NCI-H1417 (cell line): Measurements from ENCODE around the gene SLC31A2.
"Not testable (repeated sequence)": the region's sequence is repeated elsewhere in the genome, so short reads cannot be mapped to it uniquely, and the experiment has no call there.

Source experiments
- DNase-seq, 3 experiments: peaks; one replicate each; lab custom pipeline; 2025; lab: John Stamatoyannopoulos, UW

The SLC31A2 gene, protein sequence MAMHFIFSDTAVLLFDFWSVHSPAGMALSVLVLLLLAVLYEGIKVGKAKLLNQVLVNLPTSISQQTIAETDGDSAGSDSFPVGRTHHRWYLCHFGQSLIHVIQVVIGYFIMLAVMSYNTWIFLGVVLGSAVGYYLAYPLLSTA

DNA sequence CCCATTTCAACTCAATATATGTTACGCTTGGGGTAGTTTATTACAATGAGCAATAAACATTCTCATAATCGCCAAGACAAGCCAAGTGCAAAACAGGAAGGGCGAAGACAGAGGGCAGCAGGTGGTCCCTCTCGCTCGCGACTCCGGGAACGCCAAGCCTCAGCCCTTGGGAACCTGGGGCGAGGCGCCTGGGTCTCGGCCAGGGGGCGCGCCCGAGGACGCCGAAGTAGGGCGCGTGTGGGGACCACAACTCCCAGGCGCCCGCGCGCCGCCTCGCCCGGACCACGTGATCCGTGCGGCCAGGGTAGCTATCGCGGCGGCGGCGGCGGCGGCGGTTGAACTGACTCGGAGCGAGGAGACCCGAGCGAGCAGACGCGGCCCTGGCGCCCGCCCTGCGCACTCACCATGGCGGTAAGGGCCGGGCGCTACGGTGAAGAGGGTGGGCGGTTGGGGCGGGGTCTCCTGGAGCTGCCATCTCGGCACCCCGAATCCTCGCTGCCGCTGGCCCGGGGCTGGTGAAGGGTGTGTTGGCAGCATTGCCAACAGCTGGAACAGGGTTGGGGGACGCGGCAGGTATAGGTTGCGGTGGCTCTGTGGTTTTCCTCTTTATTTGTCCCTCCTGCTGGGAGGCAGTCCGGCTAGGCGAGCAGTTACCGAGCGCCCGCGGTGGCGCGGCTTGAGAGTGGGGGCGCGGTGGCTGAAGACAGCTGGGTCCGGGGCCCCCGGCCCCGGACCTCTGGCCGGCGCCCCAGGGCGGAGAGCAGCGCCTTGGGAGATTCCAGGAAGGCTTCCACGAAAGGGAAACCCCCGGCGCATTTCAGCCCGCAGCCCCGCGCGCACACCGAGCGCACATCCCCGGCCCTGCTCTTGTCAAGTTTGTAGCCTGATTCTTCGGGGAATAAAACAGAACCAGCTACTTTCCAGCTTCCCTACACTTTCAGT lies at the start of gene SLC31A2:
TSS of gene SLC31A2 (plus strand) at position 338 of the 942 bp plus-strand sequence. CDS start at position 406, 68 bp downstream.
- peak; percentile 77 to 96 (median 95) for DNase-seq

GRCh38 chr9:113105345-113105744 lies 45.5 kb upstream of the SLC31A2 start:
- DNase-seq, result not testable (repeated sequence)

GRCh38 chr9:113111065-113111951 lies 39.5 kb upstream of the SLC31A2 start:
- DNase-seq, result not testable (repeated sequence)

GRCh38 chr9:113112706-113113510 lies 37.9 kb upstream of the SLC31A2 start:
- DNase-seq, result peak in 1 of 3 experiments; percentile 31

DNA sequence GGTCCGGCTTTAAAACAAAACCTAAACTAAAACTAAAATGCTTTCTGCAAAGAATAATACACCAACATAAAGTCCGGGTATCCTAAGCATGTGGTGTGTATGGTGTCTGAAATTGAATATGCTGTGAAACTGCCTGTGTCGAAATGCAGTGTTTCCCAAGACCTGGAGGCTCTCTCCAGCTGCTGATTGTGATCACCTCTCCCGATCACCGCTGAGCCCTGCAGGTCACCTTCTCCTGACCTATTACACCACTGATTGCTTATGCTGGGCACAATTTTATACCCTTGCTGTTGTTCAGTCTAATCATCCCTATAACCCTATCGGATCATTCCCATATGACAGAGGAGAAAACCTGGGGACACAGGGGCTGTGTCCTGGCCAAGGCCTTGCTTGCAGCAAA lies 32.0 kb upstream of the SLC31A2 start:
- DNase-seq, result not testable (repeated sequence)

DNA sequence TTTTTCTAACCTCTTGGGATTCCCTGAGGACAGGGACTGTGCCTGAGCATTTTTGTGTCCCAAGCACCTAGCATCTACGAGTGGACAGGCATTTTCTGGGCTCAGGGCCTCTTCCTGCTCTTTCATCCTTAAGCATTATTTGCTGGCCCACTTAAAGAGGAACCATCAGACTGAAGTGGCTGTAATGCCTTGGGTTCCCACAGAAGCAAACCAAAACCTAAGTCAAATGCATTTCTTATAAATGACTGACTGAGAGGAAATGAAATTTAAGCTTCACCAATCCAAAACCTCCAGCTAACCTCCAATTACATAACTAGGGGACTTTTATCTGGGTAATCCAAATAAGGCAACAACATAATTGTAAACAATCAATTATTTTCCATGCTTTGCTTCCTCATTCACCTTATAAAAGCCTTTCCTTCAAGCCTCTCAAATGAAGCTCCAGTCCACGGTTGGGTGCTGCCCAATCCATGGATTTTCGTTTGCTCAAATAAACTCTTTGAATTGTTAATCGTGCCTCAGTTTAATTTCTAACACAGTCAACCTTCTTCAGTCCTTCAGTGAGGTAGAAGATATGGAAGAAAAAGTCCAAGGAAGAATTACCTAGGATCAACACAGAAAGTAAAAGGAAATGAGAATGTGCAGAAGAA lies 25.3 kb upstream of the SLC31A2 start:
- no peak for DNase-seq

- DNase-seq, result no peak
Measured at GRCh38 chr9:113129466-113129865, 21.3 kb upstream of the SLC31A2 start.

DNA sequence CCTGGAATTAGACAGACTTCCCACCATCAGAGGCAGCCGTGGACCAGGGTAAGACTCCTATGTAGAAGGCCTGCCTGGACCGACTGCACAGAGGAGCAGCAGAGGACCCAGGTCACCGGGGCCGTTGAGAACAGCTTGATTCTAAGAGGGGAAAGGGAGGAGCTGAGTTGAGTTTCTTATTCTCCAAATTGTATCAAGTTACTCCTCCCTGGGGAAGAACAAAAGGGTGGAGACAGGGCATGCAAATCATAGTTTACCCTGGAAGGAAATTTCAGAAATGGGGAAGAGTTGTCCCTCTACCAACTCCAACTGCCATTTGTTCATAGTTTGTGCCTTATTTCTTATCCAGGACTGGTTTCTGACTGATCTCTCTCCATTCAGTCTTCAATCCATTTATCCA lies 20.9 kb upstream of the SLC31A2 start:
- no peak for DNase-seq

DNA sequence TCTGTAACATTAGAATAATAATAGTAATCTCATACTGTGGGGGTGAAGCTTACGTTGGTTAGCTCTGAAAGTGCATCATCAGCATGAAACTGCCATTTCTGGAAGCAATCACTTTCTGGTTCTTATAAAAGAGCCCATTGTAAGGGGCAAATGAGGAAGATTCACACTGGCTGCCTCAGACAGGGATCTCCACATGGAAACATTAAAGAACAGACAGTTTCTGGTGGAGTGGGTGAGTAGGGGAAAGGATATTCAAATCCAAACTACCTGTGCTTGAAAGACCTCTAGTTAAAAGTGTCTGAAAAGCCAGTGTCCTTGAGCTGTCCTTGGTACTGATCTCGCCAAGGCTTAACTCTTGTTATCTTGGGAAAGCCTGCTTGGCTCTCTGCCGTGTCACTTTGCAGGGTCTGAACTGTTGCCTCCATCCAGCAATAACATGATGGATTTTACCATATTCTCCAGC lies 19.1 kb upstream of the SLC31A2 start:
- no peak for DNase-seq

GRCh38 chr9:113137196-113138168 lies 13.3 kb upstream of the SLC31A2 start:
- no peak for DNase-seq

- DNase-seq, result no peak
Measured at GRCh38 chr9:113138760-113139159, 12.0 kb upstream of the SLC31A2 start.

DNA sequence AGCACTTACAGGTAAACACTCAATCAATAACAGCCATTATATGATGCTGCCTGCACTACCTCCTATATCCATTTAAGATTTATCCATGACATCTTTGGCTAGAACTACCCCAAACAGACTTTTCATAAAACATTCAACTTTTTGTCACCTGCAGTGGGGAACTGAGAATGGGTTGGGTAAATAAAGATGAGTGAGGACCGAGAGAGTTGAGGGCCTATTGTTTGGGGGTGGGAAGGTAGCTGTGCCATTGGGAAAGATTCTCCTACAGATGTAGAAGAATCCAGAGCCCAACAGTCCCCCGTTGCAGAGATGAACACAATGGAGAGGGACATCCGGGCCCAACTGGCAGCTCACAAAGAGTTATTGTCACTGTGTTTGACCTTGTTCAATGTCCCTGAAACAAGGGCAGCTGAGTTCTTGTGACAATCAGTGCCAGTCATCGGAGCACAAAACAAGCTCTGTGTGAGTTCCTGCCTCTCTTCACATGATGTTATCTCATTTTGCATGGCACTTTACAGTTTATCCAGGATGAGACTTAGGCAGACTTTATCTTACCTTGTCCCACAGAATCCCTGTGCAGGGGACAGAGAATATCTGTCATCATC lies 11.5 kb upstream of the SLC31A2 start:
- no peak for DNase-seq

DNA sequence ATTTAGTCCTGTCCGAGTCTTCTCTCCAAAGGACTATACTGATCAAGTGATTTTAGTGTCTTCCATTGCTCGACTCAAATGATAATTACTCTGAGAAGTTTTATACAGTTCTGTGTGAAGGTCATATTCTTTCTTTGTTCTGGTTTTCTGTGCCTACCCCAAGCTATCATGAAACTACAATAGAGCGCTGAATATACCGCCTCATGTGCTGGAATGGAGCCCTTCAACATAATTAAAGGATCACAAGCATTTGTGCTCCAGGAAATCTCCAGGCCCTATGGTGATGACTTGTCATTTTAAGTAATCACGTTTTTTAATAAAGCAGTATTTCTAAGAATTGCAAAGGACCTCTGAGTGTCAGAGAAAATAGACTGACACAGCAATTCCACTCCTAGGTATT lies 10.9 kb upstream of the SLC31A2 start:
- no peak for DNase-seq

GRCh38 chr9:113140896-113141295 lies 9.9 kb upstream of the SLC31A2 start:
- DNase-seq, result not testable (repeated sequence)

DNA sequence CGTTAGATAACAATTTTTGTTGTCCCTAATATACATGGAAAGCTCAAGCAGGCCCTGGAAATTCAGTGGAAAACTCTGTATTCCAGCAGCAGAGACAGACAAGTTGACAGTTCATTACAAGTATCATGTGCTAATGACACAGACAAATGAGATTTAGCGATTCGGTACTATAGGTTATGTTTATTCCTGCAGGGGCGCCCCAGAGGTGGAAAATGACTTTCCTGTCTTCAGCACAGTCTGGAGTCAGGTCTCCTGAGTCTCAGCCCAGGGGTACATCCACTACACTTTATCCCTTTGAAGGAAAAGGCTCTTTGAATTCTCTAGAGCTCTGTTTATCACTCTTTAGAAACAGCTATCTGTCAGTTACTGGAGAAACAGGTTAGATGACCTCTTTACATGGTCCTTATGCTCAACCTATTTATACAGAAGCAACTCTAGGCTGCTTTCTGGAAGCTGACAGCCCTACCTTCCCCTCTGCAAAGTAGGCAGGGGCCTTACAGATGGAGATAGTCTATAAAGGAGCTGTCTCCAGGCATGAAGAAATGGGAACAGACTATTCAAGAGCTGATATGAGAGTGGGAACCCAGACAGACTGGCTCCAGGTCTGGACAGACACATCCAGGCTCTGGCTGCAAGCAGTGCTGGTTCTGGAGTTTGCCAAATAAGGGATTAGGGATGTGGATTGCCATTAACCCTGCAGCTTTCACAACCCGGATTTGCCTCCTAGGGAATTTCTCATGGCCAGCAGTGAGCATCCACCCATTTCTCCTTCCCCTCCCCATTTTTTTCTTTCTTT lies 7.2 kb upstream of the SLC31A2 start:
- no peak for DNase-seq

GRCh38 chr9:113148372-113148705 lies 2.5 kb upstream of the SLC31A2 start:
- no peak for DNase-seq

DNA sequence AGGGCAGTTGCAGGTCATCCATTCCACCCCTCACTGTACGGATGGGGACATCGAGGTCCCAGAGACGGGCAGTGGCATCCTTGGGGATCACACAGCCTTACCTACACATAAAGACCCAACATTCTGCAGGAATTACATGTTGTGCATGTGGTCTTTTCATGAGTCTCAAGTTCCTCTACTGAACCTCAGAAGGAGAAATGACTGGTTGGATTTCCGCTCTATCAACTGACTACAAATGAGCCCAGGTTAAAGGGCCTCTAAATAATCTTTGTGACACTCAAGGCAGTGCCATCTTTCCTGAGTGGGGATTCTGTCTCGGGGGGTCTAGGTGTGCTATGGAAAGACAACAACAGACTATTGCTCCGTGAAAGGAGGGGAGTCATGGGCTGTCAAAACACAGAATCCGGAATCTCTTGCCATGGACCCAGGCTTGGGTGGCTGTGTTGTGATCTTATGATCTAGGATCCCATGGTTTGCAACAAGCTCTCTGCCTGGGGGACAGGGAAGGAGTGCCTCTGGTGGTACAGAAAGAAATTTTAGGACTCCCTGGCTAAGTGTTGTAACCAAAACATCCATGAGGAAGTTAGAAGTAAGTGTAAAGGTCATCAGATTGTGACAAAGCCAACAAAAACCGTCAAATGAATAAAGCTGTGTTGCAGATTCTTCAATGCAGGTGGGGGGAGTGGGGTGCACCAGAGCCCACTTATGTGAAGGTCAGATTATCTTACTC lies 1.9 kb upstream of the SLC31A2 start:
- no peak for DNase-seq

- DNase-seq, result not testable (repeated sequence)
Measured at GRCh38 chr9:113149561-113149960, 1.2 kb upstream of the SLC31A2 start.
